ENCODE measurements around the gene IQCM. TPM values are rescaled to one million over a fixed set of nuclear protein-coding genes. Genes with fewer than 3 reads are reported as not detected.

Gene IQCM
- total and polyA plus RNA-seq, 10 of the 15 experiments (the other 5 are each of a cell fraction or from before 2014, with no cell fraction given) = not detected

GRCh38 chr4:149466446-149466845 is 349.2 kb downstream of the IQCM start:
- ChIA-PET POLR2A (no interaction called here), RAD21 (ENCODE audit: unreplicated experiment) (no interaction called here), CTCF (no interaction called here), SMC1A (ENCODE audit: uncharacterized antibody, unreplicated experiment) (interaction anchor here (1.0 kb wide), 1 partner anchor 360 kb away, joined by 3 read pairs; no protein-coding TSS in a partner anchor)
- in situ Hi-C loops (cut with MboI) = no loop called here
- no peaks in the 10 kb centered on the region for H3K27me3 ChIP-seq (replicated peaks in 1 of 2; ENCODE audit: control insufficient read depth in 2 of 2, insufficient read depth in 2 of 2, low read length in 1 of 2)
- FAIRE-seq (no peak), DNase-seq (ENCODE audit: low read depth, low spot score) (no peak), ATAC-seq (no peak)
- intact Hi-C loops (cut with micrococcal nuclease; ENCODE audit: unreplicated experiment) = no loop called here
- H4K20me1 ChIP-seq (ENCODE audit: control insufficient read depth, insufficient read depth) = no peaks in the 10 kb centered on the region
- H3K27ac ChIP-seq (ENCODE audit: control insufficient read depth, insufficient read depth) = no peak overlapping the region
- H3K4me2 ChIP-seq (ENCODE audit: control insufficient read depth, insufficient read depth) = no peak overlapping the region
- no peaks in the 10 kb centered on the region for H3K9me3 ChIP-seq (replicated peaks; ENCODE audit: control insufficient read depth, insufficient read depth, low read length)
- no peaks in the 10 kb centered on the region for H3K36me3 ChIP-seq (ENCODE audit: control insufficient read depth in 2 of 2, insufficient read depth in 2 of 2, low read length in 1 of 2)
- H3K4me1 ChIP-seq (ENCODE audit: control insufficient read depth, insufficient read depth, low read length) = no peaks in the 10 kb centered on the region
- H3K9ac ChIP-seq (ENCODE audit: control insufficient read depth, insufficient read depth, low read length) = no peak overlapping the region
- no peak overlapping the region for H2AFZ ChIP-seq (ENCODE audit: control insufficient read depth, low read depth, low read length)
- no peak overlapping the region for H3K4me3 ChIP-seq
- BruUV-seq (replicated peaks) = no TSS peak
- TF ChIP-seq STAT3 (IDR thresholded peaks at IDR 0.05; ENCODE audit: low read depth, low read length) (no peak), CBX3 (IDR thresholded peaks at IDR 0.05; ENCODE audit: borderline replicate concordance, low read depth) (no peak)
- H3K79me2 ChIP-seq (ENCODE audit: control insufficient read depth, insufficient read depth, low read length) = no peaks in the 10 kb centered on the region

- no TSS peak for BruUV-seq (replicated peaks)
- H3K36me3 ChIP-seq (ENCODE audit: control insufficient read depth in 2 of 2, insufficient read depth in 2 of 2, low read length in 1 of 2) = no peaks in the 10 kb centered on the region
- H3K4me3 ChIP-seq = no peak overlapping the region
- H3K4me2 ChIP-seq (ENCODE audit: control insufficient read depth, insufficient read depth) = no peak overlapping the region
- H3K9ac ChIP-seq (ENCODE audit: control insufficient read depth, insufficient read depth, low read length) = no peak overlapping the region
- ChIA-PET RAD21 (ENCODE audit: unreplicated experiment) (no interaction called here), CTCF (no interaction called here), SMC1A (ENCODE audit: uncharacterized antibody, unreplicated experiment) (no interaction called here), POLR2A (no interaction called here)
- FAIRE-seq = no peak
- intact Hi-C loops (cut with micrococcal nuclease; ENCODE audit: unreplicated experiment) (no loop called here), in situ Hi-C loops (cut with MboI) (no loop called here)
- WGBS (ENCODE audit: insufficient coverage, insufficient replicate concordance, low lambda C conversion rate, missing lambda C conversion rate) = 39% methylated on average over 1 of the region's 1 CpG
- H4K20me1 ChIP-seq (ENCODE audit: control insufficient read depth, insufficient read depth) = no peaks in the 10 kb centered on the region
- H2AFZ ChIP-seq (ENCODE audit: control insufficient read depth, low read depth, low read length) = no peak overlapping the region
- H3K9me3 ChIP-seq (replicated peaks; ENCODE audit: control insufficient read depth, insufficient read depth, low read length) = no peaks in the 10 kb centered on the region
- DNase-seq (ENCODE audit: low read depth, low spot score) = no peak
- ATAC-seq = no peak
- no peaks in the 10 kb centered on the region for H3K79me2 ChIP-seq (ENCODE audit: control insufficient read depth, insufficient read depth, low read length)
- H3K4me1 ChIP-seq (ENCODE audit: control insufficient read depth, insufficient read depth, low read length) = no peaks in the 10 kb centered on the region
- H3K27ac ChIP-seq (ENCODE audit: control insufficient read depth, insufficient read depth) = no peak overlapping the region
- no peaks in the 10 kb centered on the region for H3K27me3 ChIP-seq (replicated peaks in 1 of 2; ENCODE audit: control insufficient read depth in 2 of 2, insufficient read depth in 2 of 2, low read length in 1 of 2)
- no peak for TF ChIP-seq PAX8 (IDR thresholded peaks at IDR 0.05)
- TF ChIP-seq FOXK2 (IDR thresholded peaks at IDR 0.05) = no peak
- no peak for TF ChIP-seq ESRRA (IDR thresholded peaks at IDR 0.05; ENCODE audit: low read length)
- no peak for TF ChIP-seq MLLT1 (IDR thresholded peaks at IDR 0.05)
- TF ChIP-seq SIN3A (IDR thresholded peaks at IDR 0.05; ENCODE audit: low read depth, low read length) = no peak
- no peak for TF ChIP-seq EED (IDR thresholded peaks at IDR 0.05; ENCODE audit: low read depth)
- TF ChIP-seq IKZF2 (IDR thresholded peaks at IDR 0.05) = no peak
- TF ChIP-seq, protein P1, sequence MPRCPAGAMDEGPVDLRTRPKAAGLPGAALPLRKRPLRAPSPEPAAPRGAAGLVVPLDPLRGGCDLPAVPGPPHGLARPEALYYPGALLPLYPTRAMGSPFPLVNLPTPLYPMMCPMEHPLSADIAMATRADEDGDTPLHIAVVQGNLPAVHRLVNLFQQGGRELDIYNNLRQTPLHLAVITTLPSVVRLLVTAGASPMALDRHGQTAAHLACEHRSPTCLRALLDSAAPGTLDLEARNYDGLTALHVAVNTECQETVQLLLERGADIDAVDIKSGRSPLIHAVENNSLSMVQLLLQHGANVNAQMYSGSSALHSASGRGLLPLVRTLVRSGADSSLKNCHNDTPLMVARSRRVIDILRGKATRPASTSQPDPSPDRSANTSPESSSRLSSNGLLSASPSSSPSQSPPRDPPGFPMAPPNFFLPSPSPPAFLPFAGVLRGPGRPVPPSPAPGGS (IDR thresholded peaks at IDR 0.05; ENCODE audit: borderline replicate concordance, insufficient read depth, low read depth, low read length, poor library complexity, severe bottlenecking) = no peak
- TF ChIP-seq CREM (IDR thresholded peaks at IDR 0.05; ENCODE audit: low read depth) = no peak
- TF ChIP-seq ZBTB40 (IDR thresholded peaks at IDR 0.05; ENCODE audit: borderline replicate concordance) = no peak
- TF ChIP-seq EGR1 (IDR thresholded peaks at IDR 0.05; ENCODE audit: borderline replicate concordance in 1 of 2, low read depth in 2 of 2, low read length in 2 of 2) = no peak
Observed at GRCh38 chr4:149465955-149466354, 349.7 kb downstream of the IQCM start.
